T follicular helper cell (primary cell): ENCODE measurements around the gene GNPTG.
"Not testable (repeated sequence)": the region's sequence is repeated elsewhere in the genome, so short reads cannot be mapped to it uniquely, and the experiment has no call there.

Experiments used
- DNase-seq: peaks from one replicate; pipeline ENCODE4 v3.0.0-alpha.2; 2020; ENCODE audit warnings: low read depth

Gene GNPTG

GRCh38 chr16:1319041-1319440, 32.7 kb upstream of the GNPTG start:
- no peak for DNase-seq

- no peak for DNase-seq
Measured at GRCh38 chr16:1320097-1320496, 31.6 kb upstream of the GNPTG start.

GRCh38 chr16:1320658-1321240, 31.0 kb upstream of the GNPTG start:
- DNase-seq = no peak

DNA sequence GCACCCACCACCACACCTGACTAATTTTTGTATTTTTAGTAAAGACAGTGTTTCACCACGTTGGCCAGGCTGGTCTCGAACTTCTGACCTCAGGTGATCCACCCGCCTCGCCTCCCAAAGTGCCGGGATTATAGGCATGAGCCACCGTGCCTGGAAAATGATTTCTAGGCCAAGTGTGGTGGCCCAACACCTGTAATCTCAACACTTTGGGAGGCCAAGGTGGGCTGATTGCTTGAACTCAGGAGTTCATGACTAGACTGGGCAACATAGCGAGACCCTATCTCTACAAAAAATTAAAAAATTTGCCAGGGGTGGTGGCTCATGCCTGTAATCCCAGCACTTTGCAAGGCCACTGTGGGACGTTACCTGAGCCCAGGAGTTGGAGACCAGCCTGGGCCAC, 29.3 kb upstream of the GNPTG start:
- no peak for DNase-seq

DNA sequence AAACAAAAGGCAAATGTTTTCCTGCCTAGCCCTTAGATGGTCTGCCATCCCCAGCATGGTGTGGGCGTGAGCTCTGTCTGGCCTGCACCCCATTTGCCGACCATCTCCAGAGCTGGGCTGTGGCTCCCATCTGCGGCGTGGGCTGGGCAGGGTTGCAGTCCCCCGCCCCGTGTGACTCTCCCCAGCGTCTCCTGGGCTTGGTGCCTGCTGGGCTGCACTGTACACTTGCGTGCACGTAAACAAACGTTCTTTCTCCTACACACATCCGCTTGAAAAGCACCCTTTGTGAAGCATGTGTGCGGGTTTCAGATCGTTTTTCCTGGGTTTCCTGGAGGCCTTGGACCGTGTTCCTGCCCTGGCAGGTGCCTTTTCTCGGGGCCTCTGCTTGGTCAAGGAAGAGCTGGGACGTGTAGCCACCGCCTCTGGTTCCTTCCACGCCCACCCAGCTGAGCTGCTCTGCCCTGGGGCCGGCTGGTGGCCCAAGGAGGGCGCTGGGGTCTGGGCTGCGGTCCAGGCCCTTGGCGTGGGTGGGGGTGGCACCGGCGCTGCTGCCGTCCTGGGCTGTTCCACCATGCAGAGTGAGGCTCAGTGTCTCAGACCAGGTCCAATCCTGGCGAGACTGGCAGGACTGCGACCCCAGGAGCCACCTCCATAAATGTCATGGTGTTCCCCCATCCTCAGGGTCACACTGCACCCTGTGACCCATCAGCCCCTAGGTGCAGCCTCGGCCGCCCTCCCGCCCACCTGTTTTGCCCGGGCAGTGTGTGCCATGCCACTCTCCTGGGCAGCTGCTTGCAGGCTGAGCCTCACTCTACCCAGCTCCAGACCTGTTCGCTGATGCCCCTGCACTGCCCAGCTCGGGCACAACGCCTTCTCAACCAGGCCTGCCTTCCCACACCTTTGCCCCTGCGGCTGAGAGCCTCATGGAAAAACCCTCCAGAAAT, 28.2 kb upstream of the GNPTG start:
- DNase-seq = no peak

DNA sequence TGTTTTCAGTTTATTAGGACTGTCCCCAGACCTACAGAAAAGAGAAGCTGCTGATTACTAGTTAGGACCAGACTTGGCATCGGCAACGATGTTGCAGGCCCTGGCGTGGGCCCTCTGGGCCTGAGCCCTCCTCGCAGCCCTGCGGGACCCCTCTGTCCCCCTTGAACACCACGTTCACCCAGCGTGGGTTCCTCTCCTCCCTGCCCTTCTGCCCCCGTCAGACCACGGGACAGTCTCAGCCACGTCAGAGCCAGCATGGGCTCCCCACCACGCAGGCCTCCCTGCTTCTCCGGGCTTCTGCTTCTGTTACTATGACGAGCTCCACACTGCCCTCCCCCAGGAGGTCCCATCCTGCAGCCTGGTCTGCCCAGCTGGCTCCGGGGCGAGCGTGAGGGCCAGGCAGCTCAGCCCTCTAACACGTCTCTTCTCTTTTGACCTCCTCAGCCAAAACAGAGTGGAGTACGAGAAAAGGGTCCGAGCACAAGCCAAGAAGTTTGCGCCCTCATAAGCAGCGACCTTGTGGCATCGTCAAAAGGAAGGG, 27.4 kb upstream of the GNPTG start:
- DNase-seq = no peak

DNA sequence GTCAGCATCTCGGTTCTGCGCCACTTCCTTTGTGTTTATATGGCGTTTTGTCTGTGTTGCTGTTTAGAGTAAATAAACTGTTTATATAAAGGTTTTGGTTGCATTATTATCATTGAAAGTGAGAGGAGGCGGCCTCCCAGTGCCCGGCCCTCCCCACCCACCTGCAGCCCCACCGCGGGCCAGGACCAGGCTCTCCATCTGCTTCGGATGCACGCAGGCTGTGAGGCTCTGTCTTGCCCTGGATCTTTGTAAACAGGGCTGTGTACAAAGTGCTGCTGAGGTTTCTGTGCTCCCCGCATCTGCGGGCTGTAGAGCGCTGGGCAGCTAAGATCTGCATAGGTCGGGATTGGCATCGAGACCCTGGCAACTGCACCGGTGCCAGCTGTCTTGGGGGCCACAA, 26.5 kb upstream of the GNPTG start:
- DNase-seq = no peak

DNA sequence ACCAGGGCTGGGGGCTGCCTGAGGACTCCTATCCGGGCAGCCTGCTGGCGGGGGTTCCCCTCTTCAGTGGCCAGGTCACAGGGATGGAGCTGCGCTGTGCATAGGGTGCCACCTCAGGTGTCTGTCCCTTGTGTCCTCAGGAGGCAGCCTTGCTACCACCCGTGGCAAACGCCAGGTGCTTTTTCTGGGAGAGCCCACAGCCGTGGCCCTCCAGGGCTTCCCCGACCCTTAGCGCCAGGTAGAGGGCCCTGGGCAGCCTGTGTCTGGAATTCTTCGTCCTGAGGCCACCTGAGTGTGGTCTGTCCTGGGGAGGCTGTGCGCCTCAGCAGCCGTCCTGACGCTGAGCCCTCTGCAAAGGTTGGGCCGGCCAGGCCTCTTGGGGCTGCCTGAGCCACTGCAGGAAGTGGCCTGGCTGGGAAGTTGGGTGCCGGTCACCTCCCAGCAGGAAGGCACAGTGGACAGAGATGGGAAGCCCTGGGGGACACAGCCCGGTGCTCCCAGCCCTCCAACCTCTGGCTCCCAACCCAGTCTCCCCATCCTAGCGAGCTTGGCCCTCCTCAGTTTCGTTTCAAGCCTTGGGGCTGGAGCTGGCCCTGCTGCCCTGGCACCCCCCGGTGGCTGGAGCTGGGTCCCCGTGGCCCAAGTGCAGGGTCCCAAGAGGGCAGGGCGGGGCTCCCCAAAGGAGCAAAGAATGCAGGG, 25.9 kb upstream of the GNPTG start:
- DNase-seq = no peak

DNA sequence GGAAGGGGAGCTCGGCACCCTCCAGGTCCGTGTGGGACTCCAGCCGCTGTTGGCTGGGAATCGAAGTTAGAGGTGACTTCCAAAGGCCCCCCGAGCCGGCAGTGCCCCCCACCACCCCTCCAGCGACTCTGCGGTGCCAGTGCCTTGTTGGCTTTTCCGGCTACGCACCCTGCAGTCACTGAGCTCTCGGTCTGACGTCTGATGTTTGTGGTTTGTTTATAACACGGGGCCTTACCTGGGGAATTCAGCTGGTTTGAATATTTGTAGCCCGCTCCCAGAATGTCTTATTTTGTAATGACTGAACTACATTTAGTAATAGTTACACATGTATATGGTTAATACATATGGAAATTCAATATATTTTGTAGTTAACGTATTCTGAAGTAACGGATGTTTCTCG, 25.3 kb upstream of the GNPTG start:
- no peak for DNase-seq

DNA sequence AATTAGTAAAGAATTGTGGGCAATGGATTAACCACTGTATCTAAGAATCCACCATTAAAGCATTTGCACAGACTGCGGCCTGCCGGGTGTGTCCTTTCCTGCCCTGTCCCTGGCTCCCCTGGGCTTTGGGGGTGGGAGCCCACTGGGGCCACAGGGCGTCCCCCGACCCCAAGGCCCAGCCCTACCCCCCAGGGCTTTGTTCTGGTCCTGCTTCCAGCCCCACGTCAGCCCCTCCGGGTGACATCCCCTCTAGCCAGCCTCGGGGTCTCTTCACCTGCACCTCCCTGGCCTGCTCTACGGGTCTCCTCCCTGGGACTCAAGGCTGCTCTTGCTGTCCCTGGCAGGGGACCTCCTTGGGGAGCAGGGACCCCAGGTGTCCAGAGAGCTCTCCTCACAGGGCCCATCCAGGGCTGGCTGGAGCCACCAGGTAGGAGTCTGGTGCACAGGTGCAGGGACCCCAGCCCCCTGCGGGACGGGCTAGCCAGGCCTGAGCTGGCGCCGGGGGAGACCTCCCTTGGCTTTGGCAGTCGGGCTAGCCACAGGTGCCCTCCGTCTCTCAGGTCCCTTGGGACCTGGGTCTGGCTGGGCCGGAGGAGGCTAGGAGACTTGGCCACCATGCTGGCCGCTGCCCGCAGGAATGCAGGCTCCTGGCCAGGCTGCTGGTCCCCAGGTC, 24.6 kb upstream of the GNPTG start:
- DNase-seq = no peak

- DNase-seq = no peak
Measured at GRCh38 chr16:1327619-1327947, 24.1 kb upstream of the GNPTG start.

GRCh38 chr16:1328136-1328535, 23.6 kb upstream of the GNPTG start:
- not testable (repeated sequence) for DNase-seq

DNA sequence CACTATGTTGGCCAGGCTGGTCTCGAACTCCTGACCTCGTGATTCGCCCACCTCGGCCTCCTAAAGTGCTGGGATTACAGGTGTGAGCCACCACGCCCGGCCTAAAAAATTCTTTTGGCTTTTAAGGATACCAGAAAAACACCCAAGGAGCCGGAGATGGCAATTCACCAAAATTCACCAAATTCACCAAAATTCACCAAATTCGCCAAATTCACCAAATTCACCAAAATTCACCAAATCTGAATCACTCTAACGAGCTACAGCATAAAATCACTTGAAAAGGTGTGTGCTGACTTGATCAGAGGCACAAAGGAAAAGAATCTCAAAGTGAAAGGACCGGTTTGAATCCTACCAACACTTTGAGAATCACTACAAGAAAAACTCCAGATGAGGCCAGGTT, 22.8 kb upstream of the GNPTG start:
- DNase-seq = not testable (repeated sequence)

DNA sequence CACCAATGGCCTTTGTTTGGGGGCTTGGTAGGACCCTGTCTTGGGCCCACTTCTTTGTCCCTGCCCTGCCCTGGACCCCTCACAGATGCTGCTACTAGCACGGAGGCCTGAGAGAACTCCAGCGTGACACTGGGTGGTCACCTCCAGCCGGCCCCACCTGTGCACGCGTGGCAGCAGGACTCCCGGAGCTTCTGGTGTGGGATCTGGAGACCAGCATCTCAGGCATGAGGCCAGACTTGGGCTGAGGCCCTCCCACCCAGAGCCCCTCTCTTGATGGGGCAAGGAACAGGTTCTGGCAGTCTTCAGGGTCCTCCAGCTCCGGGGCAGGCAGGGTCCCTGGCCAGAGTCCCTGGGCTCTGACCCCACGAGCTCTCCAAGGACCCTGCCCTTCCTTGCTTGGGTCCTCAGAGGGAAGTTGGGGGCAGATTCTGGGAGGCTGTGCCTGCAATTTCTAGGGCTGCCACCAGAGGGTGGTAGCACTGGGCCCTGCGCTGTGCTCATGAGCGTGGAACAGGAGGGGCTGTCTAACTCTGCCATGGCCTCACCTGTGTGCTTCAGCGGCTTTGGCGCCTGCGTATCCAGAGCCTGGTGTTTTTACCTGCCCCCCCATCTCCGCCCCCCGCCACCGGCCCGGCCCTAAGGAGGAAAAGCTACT, 21.3 kb upstream of the GNPTG start:
- DNase-seq = no peak

- DNase-seq = no peak
Measured at GRCh38 chr16:1330931-1331711, 20.6 kb upstream of the GNPTG start.

DNA sequence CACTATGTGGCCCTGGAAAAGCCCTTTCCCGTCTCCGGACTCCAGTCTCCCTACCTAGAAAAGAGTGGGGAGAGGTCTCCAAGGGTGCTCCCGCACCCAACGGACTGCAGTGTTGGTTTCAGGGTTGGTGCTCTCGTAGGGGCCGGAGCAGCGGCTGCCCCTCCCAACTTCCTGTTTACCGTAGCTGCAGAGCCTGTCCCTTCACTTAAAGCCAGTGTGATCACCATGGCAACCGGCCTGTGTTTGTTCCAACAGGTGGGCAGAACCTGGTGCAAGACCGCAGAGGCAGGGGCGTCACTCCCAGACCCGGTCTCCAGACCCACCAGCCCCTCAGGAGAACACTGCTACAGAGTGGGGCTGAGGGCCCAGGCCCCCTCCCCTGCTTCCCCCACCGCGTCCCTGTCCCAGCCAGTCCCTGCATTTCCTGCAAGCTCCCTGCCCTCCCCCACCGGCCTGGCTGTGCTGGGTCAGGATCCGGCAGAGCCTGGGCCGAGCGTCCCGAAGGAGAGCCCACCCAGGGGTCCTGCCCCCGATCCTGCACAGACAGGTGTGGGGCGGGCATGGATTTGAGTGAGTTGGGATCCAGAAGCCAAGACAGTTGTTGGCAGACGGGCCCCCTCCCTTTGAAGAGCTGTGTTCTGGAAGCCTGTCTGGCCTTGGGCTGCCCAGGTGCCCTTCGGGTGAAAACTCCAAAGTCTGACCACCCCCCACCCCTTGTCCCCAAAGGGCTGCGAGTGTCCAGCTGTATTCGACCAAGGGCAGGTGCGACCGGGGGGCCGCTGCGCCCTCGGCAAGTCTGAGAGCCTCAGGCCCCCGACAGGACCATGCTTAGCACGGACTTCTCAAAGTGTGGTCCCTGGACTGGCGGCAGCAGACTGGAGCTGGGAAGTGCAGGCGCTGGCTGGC, 19.8 kb upstream of the GNPTG start:
- no peak for DNase-seq

DNA sequence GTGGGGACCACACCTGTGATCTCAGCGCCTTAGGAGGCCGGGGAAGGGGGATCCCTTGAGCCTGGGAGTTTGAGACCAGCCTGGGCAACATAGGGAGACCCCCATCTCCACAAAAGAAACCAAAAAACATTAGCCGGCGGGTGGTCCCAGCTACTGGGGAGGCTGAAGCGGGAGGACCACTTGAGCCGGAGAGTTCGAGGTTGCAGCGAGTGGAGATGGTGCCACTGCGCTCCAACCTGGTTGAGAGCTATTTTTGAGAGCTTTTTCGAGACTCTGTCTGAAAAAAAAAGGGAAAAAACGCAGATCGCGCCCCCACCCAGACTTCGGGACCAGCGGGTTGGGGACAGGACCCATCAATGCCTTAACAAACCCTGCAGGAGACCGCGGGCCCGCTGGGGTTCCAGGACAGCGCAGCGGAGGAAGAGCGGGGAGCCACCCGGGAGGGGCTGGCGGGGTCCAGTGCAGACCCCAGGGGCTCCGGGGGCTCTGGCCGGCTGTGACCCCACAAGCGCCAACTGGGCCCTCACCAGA, 19.0 kb upstream of the GNPTG start:
- DNase-seq = no peak

GRCh38 chr16:1333149-1333812, 18.4 kb upstream of the GNPTG start, which contains the start of gene BAIAP3:
BAIAP3 (plus strand) TSS chr16:1333645; CDS start chr16:1338550, 4,905 bp downstream.
- peak; percentile 42 for DNase-seq
